Activated naive CD8-positive, alpha-beta T cell treated with anti-CD3 and anti-CD28 coated beads, Interleukin-2, amount 50 U/mL, for 16 hours (primary cell): ENCODE results near the gene EYA2.

Source experiments
- DNase-seq: peaks from one replicate; pipeline ENCODE4 v3.0.0-alpha.2; 2020; ENCODE audit warnings: low read depth, low spot score

The EYA2 gene

GRCh38 chr20:46978951-46979491, 84.4 kb downstream of the EYA2 start:
- DNase-seq, result no peak

DNA sequence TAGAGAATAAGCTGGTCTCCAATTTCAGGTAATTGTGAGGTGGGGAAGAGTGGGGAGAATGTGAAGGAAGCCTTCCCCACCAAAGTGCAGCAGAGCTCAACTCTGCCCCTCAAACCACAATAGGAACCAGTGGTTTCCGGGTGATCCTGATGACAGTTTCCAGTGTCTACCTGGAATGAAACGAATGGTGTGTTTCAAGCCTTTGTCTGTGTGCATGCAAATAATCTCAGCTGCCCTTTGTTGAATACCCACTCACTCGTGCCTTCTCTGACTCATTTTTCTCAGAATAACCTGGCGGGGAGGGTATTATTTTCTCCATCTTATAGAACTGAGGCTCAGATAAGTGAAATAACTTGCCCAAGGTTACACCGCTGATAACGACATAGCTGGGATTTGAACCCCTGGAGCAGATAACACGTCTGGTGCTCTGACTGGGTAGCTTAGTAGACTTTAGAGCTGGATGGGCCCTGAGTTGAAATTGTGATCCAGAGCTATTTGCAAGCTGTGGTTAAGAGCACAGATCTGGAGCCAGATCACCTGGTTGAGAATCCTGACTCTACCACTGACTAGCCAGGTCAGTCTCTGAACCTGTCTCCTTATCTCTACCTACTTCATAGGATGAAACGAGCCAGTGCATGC, 85.1 kb downstream of the EYA2 start:
- no peak for DNase-seq

- DNase-seq, result no peak
These were observed 86.5 kb downstream of the EYA2 start for GRCh38 chr20:46981184-46981583.

DNA sequence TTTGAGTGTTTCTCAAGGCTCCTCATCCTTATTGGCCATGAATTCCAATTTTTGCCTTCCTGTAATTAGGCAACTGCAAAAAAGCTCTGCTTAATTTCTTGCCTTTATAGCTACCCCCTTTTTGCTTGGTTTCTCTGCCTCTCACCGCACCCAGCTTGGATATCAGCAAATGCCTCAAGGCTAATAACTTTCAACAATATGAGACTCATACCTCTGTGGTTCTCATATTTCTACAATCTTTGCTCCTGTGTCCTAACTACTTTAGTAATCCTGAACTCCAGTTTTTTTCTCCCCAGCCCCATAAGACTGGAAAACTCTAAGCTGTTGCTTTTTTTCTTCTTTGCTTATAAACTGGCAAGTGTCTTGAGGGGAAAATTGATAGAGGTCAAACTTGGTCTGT, 88.8 kb downstream of the EYA2 start:
- DNase-seq, result no peak

DNA sequence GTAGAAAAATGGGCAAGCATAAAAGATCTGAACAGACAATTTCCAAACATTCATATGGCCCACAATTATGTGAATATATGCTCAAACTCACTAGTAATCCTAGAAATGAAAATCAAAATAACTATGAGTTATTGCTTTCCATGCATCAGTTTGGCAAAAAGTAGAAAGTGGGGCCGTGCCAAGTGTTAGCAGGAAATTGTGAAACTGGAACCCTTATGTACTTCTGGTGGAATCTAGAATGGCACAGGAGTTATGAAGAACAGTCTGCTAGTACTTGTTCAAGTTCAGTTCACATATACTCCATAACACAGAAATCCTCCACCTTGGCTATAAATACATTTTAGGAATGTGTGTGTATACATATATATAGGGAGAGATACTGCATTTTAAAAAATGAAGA, 89.8 kb downstream of the EYA2 start:
- DNase-seq, result no peak

DNA sequence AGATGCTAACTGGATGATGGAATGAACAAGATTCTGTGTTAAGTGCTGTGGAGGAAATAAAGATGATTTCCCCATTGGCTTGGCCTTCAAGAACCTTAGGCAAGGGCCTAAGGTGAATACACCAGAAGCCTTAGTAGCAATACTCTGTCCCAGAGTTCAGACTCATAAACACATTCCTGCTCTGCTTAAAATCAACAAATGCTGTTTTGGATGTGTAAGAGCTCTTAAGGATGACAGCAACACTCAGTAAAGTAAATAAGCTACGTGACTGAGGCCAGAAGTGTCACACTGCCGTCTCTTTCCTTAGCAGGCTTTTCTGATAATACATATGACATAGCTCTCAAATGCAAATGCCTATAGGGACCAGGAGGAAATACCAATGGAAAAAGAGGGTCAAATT, 90.6 kb downstream of the EYA2 start:
- no peak for DNase-seq

DNA sequence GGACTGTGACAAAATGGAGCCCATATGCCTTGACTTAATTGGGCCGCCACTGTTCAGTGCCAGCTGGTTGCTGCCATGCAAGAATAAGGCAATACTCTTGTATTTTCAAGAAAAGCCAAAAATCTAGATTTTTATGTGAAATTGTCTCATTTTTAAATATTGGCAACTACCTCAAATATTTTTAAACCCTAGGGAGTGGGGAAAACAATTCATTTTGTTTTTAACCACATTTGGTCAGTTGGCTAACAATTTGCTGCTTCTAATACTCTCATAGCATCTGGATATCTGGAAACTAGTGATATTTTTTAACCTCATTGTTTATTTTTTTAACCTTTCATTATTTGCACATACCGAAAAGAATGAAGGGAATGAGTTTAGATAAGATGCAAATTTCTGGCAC, 91.0 kb downstream of the EYA2 start:
- no peak for DNase-seq

DNA sequence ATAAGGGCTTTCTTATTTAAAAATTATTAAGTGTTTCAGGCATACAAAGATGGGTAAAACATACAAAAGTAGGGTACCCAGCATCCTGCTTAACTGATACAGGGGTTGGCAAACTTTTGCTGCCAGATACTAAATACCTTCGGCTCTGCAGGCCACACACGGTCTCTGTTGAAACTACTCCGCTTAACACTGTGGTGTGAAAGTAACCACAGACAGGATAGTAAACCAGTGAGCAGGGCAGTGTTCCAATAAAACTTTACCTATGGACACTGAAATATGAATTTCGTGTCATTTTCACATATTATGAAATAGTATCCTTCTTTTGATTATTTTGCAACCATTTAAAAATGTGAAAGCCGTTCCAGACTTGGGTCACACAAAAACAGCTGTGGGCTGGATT, 92.4 kb downstream of the EYA2 start:
- no peak for DNase-seq

DNA sequence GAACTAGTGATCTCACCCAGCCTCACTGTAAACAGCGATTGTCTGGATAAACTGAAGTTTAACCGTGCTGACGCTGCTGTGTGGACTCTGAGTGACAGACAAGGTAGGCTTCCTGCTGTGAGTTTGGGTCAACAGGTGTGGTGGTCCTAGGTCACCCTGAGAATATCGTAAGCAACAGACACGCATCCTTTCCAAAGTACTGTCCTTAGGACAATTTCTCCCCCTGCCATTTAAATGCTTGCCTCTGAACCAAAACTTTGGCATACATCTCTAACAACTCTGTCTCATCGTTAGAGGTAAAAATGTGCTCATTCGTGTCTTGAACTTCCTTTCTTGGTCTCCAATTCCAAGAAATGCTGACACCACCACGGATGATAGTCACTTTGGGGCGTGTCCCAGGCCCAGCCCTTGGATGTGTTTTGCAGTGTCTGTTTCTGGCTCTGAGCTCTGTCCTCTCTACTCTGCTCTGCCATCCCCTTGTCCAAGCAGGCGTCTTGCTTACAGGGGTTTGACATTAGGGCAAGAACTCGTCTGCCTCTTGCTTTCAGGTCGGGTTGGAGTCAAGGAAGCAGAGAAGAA, 95.5 kb downstream of the EYA2 start:
- no peak for DNase-seq

- no peak for DNase-seq
These were observed 96.0 kb downstream of the EYA2 start for GRCh38 chr20:46990596-46991104.

GRCh38 chr20:46991168-46991567, 96.5 kb downstream of the EYA2 start:
- no peak for DNase-seq

DNA sequence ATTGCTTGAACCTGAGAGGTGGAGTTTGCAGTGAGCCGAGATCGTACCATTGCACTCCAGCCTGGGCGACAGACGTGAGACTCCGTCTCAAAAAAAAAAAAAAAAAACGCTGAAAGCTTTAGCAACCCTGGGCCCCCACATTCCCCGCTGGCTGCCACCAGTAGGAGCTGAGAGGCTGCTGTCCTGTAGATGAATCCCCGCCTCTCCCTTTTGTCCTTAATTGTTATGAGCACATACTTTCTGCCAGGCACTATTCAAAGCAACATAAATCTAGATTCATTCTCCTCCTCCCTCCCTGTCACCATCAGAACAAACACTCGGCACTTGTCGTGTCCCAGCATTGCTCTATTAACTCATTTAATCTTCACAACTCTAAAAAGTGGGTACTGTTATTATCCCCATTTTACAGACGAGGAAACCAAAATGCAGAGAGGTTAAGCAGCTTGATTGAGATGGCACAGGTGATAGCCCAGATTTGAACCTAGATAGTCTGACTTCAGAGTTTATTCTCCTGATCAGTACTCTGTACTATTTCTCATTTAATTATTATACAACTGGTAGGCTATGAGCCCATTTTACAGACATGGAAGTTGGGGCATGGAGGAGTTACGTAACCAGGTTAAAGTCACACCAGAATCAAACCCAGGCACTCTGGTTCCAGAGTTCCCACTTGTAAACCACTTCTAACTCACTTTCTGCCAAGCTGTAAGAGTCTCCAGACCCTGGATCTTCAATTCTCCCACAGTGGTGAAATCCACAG, 97.4 kb downstream of the EYA2 start:
- DNase-seq, result no peak

DNA sequence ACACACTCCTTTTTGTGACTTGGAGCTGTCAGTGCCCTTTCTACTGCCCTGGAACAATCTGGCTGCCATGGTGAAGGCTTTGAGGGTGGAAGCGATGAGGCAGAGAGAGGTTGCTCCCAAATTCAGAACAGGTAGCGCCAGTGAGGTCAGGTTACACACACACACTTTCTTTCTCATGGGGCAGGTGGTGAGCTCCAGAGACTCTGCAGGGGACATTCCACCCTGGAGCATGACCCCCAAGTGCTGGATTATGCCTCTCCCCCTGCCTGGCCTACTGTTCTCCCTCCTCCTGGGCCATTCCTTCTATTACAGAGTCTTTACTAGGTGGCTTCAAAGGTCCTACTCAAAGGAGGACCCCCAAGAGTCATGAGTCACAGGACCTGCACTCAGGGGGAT, 98.0 kb downstream of the EYA2 start:
- no peak for DNase-seq

DNA sequence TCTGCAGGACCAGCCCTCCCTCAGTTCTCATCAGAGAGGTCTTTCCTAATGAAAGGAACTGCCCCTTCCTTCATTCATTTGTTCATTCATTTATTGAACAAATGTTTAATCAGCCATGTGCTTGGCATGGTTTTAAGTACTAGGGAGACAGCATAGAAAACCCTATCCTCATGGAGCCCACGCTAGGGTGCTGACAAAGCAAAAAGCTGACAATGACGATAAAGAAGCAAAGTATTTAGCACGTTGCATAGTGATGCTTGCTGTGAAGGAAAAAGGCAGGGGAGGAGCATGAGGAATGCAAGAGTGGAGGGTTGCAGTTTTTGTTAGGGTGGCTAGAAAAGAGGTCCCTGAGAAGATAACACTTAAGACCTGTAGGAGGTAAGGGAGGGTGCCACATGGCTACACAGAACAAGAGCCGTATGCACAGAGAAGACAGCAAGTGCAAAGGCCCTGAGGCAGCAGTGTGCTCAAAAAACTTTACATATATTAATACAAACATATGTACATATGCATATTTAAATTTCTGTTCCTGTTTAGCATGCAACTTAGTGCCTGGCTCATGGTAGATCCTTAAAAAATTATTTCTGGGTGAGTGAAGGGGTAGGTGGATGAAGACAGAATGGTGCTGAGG, 98.9 kb downstream of the EYA2 start:
- no peak for DNase-seq

DNA sequence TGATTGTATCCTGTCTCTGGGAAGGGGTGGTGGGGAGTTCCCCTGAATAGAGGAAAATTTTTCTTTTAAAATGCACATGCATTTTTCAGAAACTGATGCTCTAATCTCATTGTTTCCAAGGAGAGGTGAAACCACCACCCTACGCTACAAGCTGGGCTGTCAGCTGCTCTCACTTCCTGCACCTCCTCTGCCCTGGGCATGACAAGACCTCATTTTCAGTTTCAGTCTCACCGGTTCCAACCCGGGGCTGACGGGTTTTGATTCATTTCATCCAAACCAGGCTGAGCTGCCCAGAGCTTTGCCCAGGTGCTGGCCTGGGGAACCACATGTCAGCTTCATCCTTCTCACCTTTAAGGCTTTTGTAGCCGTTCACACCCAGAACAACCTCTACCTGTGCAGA, 99.7 kb downstream of the EYA2 start:
- no peak for DNase-seq

- DNase-seq, result no peak
These were observed 101.0 kb downstream of the EYA2 start for GRCh38 chr20:46995561-46996142.

GRCh38 chr20:46997187-46997586, 102.5 kb downstream of the EYA2 start:
- DNase-seq, result no peak

DNA sequence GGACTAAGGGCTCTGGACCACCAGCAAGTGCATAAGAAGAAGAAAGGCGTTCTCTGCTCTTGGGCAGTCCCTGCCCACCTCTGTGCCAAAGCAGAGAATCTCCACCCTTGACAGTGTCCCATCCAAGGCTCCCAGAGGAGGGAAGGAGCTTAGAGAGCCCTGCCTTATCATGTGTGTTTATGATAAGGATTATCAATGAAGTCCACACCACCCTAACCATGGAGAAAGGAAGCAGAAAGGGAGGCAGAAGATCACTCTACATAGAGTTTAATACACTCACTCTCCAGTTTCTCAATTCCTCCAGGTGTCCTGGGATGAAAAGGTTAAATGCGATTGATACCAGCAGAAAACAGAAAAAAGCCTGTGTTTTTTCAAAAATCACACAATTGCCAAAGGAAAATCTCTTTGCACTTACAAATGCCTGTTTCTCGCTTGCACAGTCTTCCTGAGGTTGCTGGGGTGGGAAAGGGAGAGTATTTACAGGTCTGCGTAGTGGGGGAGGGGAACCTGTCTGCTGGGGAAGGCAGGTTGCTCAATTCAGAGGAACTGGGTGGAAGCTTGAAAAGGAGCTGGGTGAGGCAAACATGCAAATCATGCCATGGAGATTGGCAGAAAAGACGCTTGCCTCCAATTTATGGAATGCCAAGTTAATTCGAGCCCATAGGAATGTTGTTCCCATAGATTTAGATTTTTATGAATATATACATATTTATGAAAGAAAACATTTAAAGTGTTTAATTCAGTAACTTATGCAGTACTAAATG, 104.0 kb downstream of the EYA2 start:
- DNase-seq, result no peak

DNA sequence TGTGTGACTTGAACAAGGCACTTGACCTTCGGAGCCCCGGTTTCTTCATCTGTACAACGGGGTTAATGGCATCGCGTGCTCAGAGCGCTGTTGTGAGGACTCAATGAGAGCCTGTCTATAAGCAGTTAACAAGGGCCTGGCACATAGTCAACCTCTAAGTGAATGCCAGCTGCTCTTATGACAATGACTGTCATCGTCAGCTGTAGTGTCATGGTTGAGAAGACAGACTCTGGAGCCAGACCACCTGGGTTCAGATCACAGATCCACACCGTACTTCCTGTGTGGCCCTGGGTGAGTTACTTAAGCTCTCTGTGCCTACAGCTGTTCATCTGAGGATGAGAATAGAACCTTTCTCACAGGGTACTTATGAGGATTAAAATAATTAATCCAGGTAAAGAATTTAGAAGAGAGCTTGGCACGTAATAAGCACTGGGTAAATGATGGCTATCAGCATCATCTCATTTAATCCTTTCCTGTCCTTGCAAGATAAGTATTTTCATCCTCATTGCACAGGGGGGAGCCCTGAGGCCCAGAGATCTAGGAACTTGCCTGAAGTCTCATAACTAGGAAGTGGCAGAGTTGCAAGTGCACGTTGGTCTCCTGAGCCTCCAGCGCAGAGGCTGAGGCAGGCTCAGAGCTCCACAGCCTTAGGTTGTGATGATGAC, 105.3 kb downstream of the EYA2 start:
- DNase-seq, result no peak

DNA sequence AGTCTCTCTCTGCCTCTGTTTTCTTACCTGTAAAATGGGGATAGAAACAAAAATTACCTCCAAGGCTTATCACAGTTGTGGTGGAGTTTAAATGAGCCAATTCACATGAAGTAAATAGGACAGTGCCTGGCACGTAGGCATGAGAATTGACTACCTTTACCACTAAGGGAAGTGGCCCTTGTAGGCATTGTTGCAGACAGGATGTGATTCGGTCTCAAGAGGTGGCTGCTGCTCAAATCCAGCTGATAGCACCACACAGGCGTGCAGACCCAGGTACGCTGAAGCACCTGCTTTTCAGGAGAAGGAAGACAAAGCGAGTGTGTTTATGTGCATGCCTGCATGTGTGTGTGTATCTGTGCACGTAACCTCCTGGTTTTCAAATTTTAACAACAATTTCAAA, 108.6 kb downstream of the EYA2 start:
- DNase-seq, result no peak

GRCh38 chr20:47004179-47004578, 109.5 kb downstream of the EYA2 start:
- DNase-seq, result no peak
